ENCODE results near the gene MBD3L3. TPM values are rescaled to one million over a fixed set of nuclear protein-coding genes. Genes with fewer than 3 reads are reported as not detected.

MBD3L3 gene
- total RNA-seq, 3 donors from 2014 or later (not counting 1 experiment from before 2014, with no cell fraction given), result not detected

GRCh38 chr19:7010722-7011593 is 47.5 kb downstream of the MBD3L3 start:
- peaks cover 27% of the 10 kb centered on the region for H3K4me1 ChIP-seq (ENCODE audit: control insufficient read depth, insufficient read depth, low read length)
- H3K4me3 ChIP-seq (ENCODE audit: low read length), result no peak overlapping the region
- peak overlapping the region; percentile 42 for H3K27ac ChIP-seq (ENCODE audit: low read length)
- WGBS (ENCODE audit: insufficient coverage), result 90% methylated on average over 8 of the region's 12 CpGs
- H3K9me3 ChIP-seq (ENCODE audit: control insufficient read depth, insufficient read depth, low read length), result no peaks in the 10 kb centered on the region
- H3K4me3 Mint-ChIP-seq, result no peak overlapping the region
- TF ChIP-seq, protein P1, sequence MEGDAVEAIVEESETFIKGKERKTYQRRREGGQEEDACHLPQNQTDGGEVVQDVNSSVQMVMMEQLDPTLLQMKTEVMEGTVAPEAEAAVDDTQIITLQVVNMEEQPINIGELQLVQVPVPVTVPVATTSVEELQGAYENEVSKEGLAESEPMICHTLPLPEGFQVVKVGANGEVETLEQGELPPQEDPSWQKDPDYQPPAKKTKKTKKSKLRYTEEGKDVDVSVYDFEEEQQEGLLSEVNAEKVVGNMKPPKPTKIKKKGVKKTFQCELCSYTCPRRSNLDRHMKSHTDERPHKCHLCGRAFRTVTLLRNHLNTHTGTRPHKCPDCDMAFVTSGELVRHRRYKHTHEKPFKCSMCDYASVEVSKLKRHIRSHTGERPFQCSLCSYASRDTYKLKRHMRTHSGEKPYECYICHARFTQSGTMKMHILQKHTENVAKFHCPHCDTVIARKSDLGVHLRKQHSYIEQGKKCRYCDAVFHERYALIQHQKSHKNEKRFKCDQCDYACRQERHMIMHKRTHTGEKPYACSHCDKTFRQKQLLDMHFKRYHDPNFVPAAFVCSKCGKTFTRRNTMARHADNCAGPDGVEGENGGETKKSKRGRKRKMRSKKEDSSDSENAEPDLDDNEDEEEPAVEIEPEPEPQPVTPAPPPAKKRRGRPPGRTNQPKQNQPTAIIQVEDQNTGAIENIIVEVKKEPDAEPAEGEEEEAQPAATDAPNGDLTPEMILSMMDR (IDR thresholded peaks at IDR 0.05), result no peak
- intact Hi-C loops (cut with micrococcal nuclease), result no loop called here
- no peaks in the 10 kb centered on the region for H3K36me3 ChIP-seq (ENCODE audit: control insufficient read depth, insufficient read depth, low read length)
- H3K27me3 Mint-ChIP-seq (ENCODE audit: low read depth in 2 of 2), result peaks cover 0 to 7% of the 10 kb centered on the region in 2 donors
- H3K9me3 Mint-ChIP-seq, result no peaks in the 10 kb centered on the region
- no peak overlapping the region for H3K27ac Mint-ChIP-seq
- DNase-seq, result no peak
- ATAC-seq, result peak in 1 of 3 donors; percentile 40
- no peaks in the 10 kb centered on the region for H3K27me3 ChIP-seq (ENCODE audit: control insufficient read depth, insufficient read depth, low read length)
- no peaks in the 10 kb centered on the region for H3K36me3 Mint-ChIP-seq
- H3K4me1 Mint-ChIP-seq, result peaks cover 0 to 8% of the 10 kb centered on the region in 2 donors

- Mint-ChIP-seq H3K27me3 (ENCODE audit: low read depth in 2 of 2) (peaks cover 0 to 7% of the 10 kb centered on the region in 2 donors), H3K9me3 (no peaks in the 10 kb centered on the region), H3K4me3 (no peak overlapping the region), H3K36me3 (no peaks in the 10 kb centered on the region), H3K27ac (no peak overlapping the region), H3K4me1 (peaks cover 0 to 8% of the 10 kb centered on the region in 2 donors)
- no peak for ATAC-seq
- H3K27me3 ChIP-seq (ENCODE audit: control insufficient read depth, insufficient read depth, low read length), result no peaks in the 10 kb centered on the region
- H3K4me1 ChIP-seq (ENCODE audit: control insufficient read depth, insufficient read depth, low read length), result peaks cover 18% of the 10 kb centered on the region
- no peaks in the 10 kb centered on the region for H3K36me3 ChIP-seq (ENCODE audit: control insufficient read depth, insufficient read depth, low read length)
- H3K4me3 ChIP-seq (ENCODE audit: low read length), result no peak overlapping the region
- no peak for DNase-seq
- no peak overlapping the region for H3K27ac ChIP-seq (ENCODE audit: low read length)
- intact Hi-C loops (cut with micrococcal nuclease), result no loop called here
- WGBS (ENCODE audit: insufficient coverage), result 57% methylated on average over 4 of the region's 4 CpGs
- no peaks in the 10 kb centered on the region for H3K9me3 ChIP-seq (ENCODE audit: control insufficient read depth, insufficient read depth, low read length)
- TF ChIP-seq, protein P1 (IDR thresholded peaks at IDR 0.05), result no peak
Measured at GRCh38 chr19:7007859-7008258, 50.6 kb downstream of the MBD3L3 start.

Other genes starting within 250 kb of the MBD3L3 start
- 10 to 100 TPM in 2 of 3 donors, 1 to 10 TPM in 1; 2.6 to 13.7 (median 13.0) TPM for gene ADGRE1, start 171.1 kb downstream of the MBD3L3 start, total RNA-seq
- not detected for gene MBD3L2B, start 37.2 kb downstream of the MBD3L3 start, total RNA-seq
- gene MBD3L5, start 28.1 kb downstream of the MBD3L3 start, total RNA-seq, result not detected
- gene MBD3L4, start 18.5 kb downstream of the MBD3L3 start, total RNA-seq, result not detected
- gene MBD3L2, start 9.4 kb downstream of the MBD3L3 start, total RNA-seq, result not detected
- gene ZNF557, start 11.0 kb upstream of the MBD3L3 start, total RNA-seq, result 10 to 100 TPM; 10.7 to 14.5 (median 10.9) TPM
- gene INSR, start 235.7 kb upstream of the MBD3L3 start, total RNA-seq, result 1 to 10 TPM in 2 of 3 donors, under 1 TPM in 1; 0.50 to 4.9 (median 2.0) TPM